ENCODE results near the gene SDK1.

Gene SDK1

DNA sequence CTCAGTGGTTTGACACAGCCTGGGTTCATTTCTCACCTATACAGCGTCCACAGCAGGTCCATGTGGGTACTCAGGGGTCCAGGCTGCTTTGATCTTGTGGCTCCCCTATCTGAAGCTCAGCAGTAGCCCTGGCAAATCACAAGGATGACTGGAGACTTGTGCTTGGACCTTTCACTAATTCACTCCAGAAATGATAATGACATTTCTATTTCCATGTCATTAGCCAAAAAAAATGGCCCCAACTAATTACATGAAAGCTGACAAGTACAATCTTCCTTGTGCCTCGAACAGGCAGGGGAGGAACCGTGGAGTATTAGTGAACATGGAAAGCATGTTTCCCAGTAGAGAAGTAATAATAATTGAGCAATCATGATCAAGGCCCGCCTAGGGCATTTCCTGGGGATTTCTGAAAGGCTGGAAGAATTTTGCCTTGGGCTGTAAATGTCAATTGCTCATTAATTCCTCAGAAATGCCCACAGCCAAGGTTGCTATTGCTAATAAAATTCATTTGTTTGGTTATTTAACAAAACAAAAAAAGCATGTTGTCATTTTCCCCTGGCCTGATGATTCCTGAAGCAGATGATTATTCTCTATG, 586.1 kb downstream of the SDK1 start:
- no peak overlapping the region for H3K27ac ChIP-seq
- no peak for TF ChIP-seq ZFX (IDR thresholded peaks at IDR 0.05)
- TF ChIP-seq, protein P1, sequence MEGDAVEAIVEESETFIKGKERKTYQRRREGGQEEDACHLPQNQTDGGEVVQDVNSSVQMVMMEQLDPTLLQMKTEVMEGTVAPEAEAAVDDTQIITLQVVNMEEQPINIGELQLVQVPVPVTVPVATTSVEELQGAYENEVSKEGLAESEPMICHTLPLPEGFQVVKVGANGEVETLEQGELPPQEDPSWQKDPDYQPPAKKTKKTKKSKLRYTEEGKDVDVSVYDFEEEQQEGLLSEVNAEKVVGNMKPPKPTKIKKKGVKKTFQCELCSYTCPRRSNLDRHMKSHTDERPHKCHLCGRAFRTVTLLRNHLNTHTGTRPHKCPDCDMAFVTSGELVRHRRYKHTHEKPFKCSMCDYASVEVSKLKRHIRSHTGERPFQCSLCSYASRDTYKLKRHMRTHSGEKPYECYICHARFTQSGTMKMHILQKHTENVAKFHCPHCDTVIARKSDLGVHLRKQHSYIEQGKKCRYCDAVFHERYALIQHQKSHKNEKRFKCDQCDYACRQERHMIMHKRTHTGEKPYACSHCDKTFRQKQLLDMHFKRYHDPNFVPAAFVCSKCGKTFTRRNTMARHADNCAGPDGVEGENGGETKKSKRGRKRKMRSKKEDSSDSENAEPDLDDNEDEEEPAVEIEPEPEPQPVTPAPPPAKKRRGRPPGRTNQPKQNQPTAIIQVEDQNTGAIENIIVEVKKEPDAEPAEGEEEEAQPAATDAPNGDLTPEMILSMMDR (conservative IDR thresholded peaks at IDR 0.05) = no peak

DNA sequence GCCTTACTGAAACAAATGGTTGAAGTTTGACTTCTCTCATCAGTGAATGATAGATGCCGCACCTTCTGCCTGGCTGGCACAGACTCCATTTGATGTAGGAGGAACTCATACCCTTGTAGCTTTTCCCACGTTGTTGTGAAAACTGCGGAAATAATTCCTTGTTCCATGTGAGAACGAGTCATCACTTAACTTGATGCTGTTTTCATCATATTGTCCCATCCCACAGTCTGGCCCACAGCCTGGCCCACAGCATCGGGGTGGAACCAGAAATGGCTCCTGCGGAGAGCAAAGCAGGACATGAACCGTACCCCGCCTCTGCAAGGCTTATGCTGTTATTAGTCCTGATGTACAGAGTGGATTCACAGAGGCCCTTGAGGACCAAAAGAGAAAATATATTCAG, 587.0 kb downstream of the SDK1 start:
- TF ChIP-seq, protein P1 (conservative IDR thresholded peaks at IDR 0.05) = no peak
- no peak for TF ChIP-seq ZFX (IDR thresholded peaks at IDR 0.05)
- no peak overlapping the region for H3K27ac ChIP-seq

DNA sequence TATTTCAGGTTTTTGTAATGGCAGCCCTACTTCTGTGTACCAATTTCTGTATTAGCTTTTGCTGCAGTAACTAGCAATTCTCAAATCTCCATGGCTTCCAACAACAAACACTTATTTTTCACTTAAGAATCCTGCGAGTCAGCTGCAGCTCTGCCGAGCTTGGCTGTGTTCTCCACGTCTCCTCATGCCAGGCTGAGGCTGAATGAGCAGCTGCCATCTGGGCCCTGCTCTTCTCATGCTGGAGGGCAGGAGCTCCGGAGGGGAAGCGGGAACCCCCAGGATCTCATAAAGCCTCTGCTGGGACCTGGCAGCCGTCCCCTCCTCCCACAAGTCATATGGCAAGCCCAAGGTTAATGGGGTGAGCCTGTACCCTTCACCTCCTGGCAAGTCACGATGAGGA, 591.1 kb downstream of the SDK1 start:
- TF ChIP-seq ZFX (IDR thresholded peaks at IDR 0.05) = no peak
- TF ChIP-seq, protein P1 (conservative IDR thresholded peaks at IDR 0.05) = no peak
- H3K27ac ChIP-seq = no peak overlapping the region

DNA sequence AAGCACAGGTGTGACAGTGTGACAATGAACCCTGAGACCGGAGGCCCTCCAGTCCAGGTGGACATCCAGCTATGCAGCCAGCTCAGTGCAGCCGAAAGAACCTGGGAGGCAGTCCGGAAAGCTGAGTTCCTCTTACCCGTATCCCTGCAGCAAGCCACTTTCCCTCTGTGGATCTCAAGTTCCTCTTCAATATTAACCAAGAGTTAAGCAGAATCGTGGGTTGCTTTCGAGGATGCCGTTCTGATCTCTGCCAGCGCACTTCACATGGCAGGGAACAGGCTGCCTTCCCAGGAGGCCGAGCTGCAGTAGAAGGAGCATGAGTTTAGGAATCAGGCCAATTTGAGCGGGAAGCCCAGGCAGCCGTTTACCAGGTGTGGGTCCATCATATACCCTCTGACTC, 591.6 kb downstream of the SDK1 start:
- TF ChIP-seq ZFX (IDR thresholded peaks at IDR 0.05) = no peak
- H3K27ac ChIP-seq = no peak overlapping the region

DNA sequence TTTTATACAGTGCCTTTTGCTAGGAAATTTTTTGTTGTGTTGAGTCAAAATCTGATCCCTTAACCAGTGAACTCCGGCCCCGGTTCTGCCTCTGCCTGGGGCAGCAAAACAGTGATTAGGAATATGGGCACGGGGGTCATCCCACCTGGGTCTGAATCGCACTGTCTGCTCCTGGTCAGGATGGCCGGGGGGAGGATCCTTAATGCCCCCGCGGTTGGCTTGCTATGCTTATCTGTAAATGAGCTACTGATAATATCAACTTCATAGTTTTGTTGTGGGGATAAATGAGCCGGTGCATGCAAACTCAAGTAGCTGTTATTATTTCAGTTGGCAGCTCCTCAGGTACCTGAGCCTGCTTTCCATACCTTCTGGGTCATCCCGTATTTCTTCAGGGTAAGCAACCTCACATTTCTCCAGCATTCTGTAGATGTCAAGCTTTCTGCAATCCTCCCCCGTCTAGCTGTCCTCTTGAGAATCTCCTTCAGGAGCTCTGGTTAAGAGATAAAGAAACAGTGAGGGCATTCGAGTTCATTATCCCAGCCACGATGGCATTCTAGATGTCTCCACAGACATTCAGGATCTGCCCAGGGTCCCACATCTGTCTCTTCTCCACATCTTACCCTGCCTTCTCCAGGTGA, 592.2 kb downstream of the SDK1 start:
- no peak overlapping the region for H3K27ac ChIP-seq
- no peak for TF ChIP-seq ZFX (IDR thresholded peaks at IDR 0.05)
- TF ChIP-seq, protein P1 (conservative IDR thresholded peaks at IDR 0.05) = no peak

DNA sequence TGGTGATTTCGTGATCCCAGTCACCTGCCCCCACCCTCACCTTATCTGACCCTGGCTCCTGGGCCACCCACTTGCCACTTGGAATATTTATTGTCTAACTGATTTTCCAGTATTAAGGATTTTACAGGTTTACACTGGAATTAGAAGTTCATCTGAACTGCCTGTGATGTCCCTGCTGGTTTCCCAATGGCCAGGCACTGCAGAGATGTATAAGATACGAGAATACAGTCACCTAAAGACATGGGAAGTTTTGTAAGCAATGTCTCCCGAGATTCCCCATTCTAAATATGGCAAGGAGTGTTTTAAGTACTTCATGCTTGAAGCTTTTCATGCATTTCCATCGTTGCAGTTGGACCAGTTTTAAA, 592.7 kb downstream of the SDK1 start:
- TF ChIP-seq ZFX (IDR thresholded peaks at IDR 0.05) = no peak
- TF ChIP-seq, protein P1 (conservative IDR thresholded peaks at IDR 0.05) = no peak

DNA sequence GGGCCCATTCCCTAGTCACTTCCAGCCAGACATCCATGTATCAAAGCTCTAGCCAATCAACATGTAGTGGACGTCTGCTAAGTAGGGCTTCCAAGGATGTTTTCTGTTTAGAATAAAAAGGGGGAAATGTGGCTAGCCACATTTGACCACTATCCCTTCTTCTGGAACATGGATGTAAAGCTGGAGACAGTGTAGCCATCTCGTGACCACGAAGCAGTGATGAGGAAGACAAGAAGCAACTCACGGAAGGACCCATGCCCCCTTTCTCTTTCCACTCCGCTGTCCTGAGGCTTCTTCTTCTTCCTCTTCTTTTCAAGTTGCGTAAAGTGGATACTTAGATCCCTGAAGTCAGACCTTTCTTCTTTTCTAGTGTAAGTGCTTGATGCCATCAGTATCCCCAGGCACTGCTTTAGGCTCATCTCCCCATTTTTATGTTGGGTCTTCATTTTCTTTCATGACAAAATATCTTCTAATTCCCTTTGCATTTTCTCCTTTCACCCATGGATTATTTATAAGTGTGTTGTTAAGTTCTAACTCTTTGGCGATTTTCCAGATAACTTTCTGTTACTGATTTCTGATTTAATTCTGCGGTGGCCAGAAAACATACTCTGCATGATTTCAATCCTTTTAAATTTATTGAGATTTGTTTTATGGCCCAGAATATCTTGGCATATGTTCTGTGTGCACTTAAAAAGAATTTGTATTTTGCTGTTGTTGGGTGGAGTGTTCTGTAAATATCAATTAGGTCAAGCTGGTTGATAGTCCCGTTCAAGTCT, 594.5 kb downstream of the SDK1 start:
- no peak overlapping the region for H3K27ac ChIP-seq
- TF ChIP-seq ZFX (IDR thresholded peaks at IDR 0.05) = no peak
- TF ChIP-seq, protein P1 (conservative IDR thresholded peaks at IDR 0.05) = no peak

More for the DNA sequence above, 592.7 kb downstream of the SDK1 start:
- no peak overlapping the region for H3K27ac ChIP-seq
